Natural killer cell (primary cell): ENCODE data around the gene ABHD14A. TPM values are rescaled to one million over a fixed set of nuclear protein-coding genes. Genes with fewer than 3 reads are reported as not detected.

Source experiments
- ATAC-seq, 3 donors: fragments of 150-1000 bp in 2 of 3; fragments of 200-7000 bp in 1 of 3; cut with Tn5 transposase; 1 replicate in 1 of 3; 2 replicates in 2 of 3; pipeline ENCODE4 v1.10.0; 2021; ENCODE audit warnings: mild to moderate bottlenecking in 2 of 3, moderate library complexity in 2 of 3
- DNase-seq, 2 donors: peaks; one replicate each; pipeline versions ENCODE4 v3.0.0 to v3.0.0-alpha.2; 2013 to 2021; ENCODE audit warnings: mixed read lengths in 1 of 2
- H3K27ac ChIP-seq: one replicate; pipeline ENCODE4 v1.5.1; 2013; ENCODE audit warnings: mild to moderate bottlenecking, low read length
- H3K27me3 ChIP-seq: one replicate; pipeline ENCODE4 v1.6.1; 2013; ENCODE audit warnings: low read length; ENCODE audit not compliant: control insufficient read depth, insufficient read depth
- H3K36me3 ChIP-seq: one replicate; pipeline ENCODE4 v1.6.1; 2013; ENCODE audit warnings: low read length; ENCODE audit not compliant: control insufficient read depth, insufficient read depth
- H3K4me1 ChIP-seq: one replicate; pipeline ENCODE4 v1.6.1; 2013; ENCODE audit warnings: low read length; ENCODE audit not compliant: control insufficient read depth, insufficient read depth
- H3K4me3 ChIP-seq: one replicate; pipeline ENCODE4 v1.5.1; 2013; ENCODE audit warnings: low read length
- H3K9me3 ChIP-seq: one replicate; pipeline ENCODE4 v1.6.1; 2013; ENCODE audit warnings: low read length; ENCODE audit not compliant: control insufficient read depth, insufficient read depth
- H3K27ac Mint-ChIP-seq, 2 donors: one replicate each; pipeline ENCODE4 v1.8.0; 2022; ENCODE audit warnings: mild to moderate bottlenecking in 2 of 2, mixed read lengths in 2 of 2, moderate library complexity in 1 of 2
- H3K27me3 Mint-ChIP-seq, 2 donors: one replicate each; pipeline ENCODE4 v1.8.0; 2022; ENCODE audit warnings: low read depth in 2 of 2, mixed read lengths in 2 of 2
- H3K36me3 Mint-ChIP-seq: one replicate; pipeline ENCODE4 v1.8.0; 2022; ENCODE audit warnings: mixed read lengths
- H3K4me1 Mint-ChIP-seq, 2 donors: one replicate each; pipeline ENCODE4 v1.8.0; 2022; ENCODE audit warnings: mixed read lengths in 2 of 2
- H3K4me3 Mint-ChIP-seq: one replicate; pipeline ENCODE4 v1.8.0; 2022; ENCODE audit warnings: mild to moderate bottlenecking, moderate library complexity, mixed read lengths
- H3K9me3 Mint-ChIP-seq, 2 donors: one replicate each; pipeline ENCODE4 v1.8.0; 2022; ENCODE audit warnings: mixed read lengths in 2 of 2
- WGBS: methylation state at CpG from one replicate; pipeline ENCODE4 v1.1.7; 2013; ENCODE audit warnings: missing lambda C conversion rate; ENCODE audit not compliant: insufficient coverage; 5-methylcytosine and 5-hydroxymethylcytosine counted together
- intact Hi-C: fragments of 100-400 bp; cut with micrococcal nuclease; formaldehyde crosslinking; loops from one replicate; pipeline ENCODE4 v1.14.2; 2022
- total RNA-seq, 4 donors: library from RNA; stranded (reverse); fragments of 120-200 nt in 1 of 4; gene quantifications; one replicate each; pipeline versions ENCODE4 v1.2.3 to v1.2.4, GENCODE V29; 2013 to 2022
- TF ChIP-seq, protein P1 (sequence below): fragments of 200-600 bp; IDR thresholded peaks from one replicate; pipeline ENCODE4 v1.8.0; 2022; ENCODE audit warnings: antibody characterized with exemption

Gene ABHD14A
- total RNA-seq, 3 donors from 2014 or later (not counting 1 experiment from before 2014, with no cell fraction given): 12.0 to 14.7 (median 13.4) TPM

DNA sequence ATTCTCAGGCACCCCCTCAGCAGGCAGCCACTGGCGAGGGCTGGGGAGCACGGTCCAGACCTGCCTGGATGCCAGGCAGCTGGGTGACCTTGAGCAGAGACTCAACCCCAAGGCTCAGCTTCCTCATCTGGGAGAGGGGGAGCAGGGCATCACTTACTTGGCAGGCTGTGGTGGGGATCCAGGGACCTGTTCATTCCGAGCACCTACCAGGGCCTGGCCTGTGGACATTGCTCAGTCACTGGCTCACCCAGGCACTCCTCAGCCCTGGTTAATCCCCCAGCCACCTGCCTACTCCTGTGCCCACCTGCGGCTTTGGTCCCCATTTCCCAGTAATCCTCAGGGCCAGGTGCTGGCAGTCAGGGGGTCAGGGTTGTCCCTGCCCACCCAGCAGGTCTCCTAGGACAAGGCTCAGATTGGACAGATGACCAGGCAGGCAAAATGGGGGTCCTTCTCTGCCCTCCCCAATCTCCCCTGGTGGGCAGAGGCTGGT, 30.1 kb downstream of the ABHD14A start:
- Mint-ChIP-seq H3K27me3 (no peaks in the 10 kb centered on the region), H3K27ac (no peak overlapping the region), H3K4me3 (no peak overlapping the region)

DNA sequence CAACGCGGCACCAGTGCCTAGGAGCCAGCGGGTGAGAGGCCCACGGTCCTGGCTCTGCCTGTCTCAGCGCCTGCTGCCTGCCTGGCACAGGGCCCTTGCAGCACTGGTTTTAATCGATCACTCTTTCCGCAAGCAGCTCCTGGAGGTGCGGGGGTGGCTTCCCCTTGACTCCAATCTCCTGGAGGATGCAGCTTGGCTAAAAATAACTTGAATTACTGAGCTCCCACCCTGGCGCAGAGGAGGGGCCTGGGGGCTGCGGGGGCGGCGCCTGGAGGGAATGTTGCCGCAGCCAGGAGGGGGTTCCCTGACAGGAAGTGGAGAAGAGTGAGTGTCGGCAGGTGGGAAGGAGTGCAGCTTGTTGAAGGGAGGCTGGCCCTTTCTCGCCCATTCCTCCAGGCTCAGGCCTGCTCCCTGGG, 30.7 kb downstream of the ABHD14A start:
- Histone ChIP-seq H3K4me1 (peaks cover 17% of the 10 kb centered on the region), H3K4me3 (no peak overlapping the region), H3K27me3 (no peaks in the 10 kb centered on the region), H3K36me3 (no peaks in the 10 kb centered on the region), H3K9me3 (no peaks in the 10 kb centered on the region), H3K27ac (no peak overlapping the region)
- Mint-ChIP-seq H3K36me3 (no peaks in the 10 kb centered on the region), H3K4me1 (peaks cover 0 to 8% of the 10 kb centered on the region in 2 donors), H3K4me3 (no peak overlapping the region), H3K9me3 (no peaks in the 10 kb centered on the region), H3K27me3 (no peaks in the 10 kb centered on the region), H3K27ac (no peak overlapping the region)
- intact Hi-C loops: no loop called here
- TF ChIP-seq, protein P1, sequence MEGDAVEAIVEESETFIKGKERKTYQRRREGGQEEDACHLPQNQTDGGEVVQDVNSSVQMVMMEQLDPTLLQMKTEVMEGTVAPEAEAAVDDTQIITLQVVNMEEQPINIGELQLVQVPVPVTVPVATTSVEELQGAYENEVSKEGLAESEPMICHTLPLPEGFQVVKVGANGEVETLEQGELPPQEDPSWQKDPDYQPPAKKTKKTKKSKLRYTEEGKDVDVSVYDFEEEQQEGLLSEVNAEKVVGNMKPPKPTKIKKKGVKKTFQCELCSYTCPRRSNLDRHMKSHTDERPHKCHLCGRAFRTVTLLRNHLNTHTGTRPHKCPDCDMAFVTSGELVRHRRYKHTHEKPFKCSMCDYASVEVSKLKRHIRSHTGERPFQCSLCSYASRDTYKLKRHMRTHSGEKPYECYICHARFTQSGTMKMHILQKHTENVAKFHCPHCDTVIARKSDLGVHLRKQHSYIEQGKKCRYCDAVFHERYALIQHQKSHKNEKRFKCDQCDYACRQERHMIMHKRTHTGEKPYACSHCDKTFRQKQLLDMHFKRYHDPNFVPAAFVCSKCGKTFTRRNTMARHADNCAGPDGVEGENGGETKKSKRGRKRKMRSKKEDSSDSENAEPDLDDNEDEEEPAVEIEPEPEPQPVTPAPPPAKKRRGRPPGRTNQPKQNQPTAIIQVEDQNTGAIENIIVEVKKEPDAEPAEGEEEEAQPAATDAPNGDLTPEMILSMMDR: no peak
- peak in 1 of 2 donors; percentile 29 for DNase-seq
- 47% methylated on average over 15 of the region's 15 CpGs for WGBS
- no peak for ATAC-seq

More for the DNA sequence above, 30.1 kb downstream of the ABHD14A start:
- H3K4me1 Mint-ChIP-seq: peaks cover 0 to 8% of the 10 kb centered on the region in 2 donors
- Histone ChIP-seq H3K4me3 (no peak overlapping the region), H3K36me3 (no peaks in the 10 kb centered on the region), H3K9me3 (no peaks in the 10 kb centered on the region), H3K27ac (no peak overlapping the region), H3K27me3 (no peaks in the 10 kb centered on the region), H3K4me1 (peaks cover 17% of the 10 kb centered on the region)
- WGBS: 93% methylated on average over 4 of the region's 4 CpGs
- no peaks in the 10 kb centered on the region for H3K36me3 Mint-ChIP-seq
- TF ChIP-seq, protein P1: no peak
- ATAC-seq (no peak), DNase-seq (no peak)
- H3K9me3 Mint-ChIP-seq: no peaks in the 10 kb centered on the region
- intact Hi-C loops: loop anchor here (5.0 kb wide), 2 partner anchors 47 to 332 kb away; no protein-coding TSS in a partner anchor

DNA sequence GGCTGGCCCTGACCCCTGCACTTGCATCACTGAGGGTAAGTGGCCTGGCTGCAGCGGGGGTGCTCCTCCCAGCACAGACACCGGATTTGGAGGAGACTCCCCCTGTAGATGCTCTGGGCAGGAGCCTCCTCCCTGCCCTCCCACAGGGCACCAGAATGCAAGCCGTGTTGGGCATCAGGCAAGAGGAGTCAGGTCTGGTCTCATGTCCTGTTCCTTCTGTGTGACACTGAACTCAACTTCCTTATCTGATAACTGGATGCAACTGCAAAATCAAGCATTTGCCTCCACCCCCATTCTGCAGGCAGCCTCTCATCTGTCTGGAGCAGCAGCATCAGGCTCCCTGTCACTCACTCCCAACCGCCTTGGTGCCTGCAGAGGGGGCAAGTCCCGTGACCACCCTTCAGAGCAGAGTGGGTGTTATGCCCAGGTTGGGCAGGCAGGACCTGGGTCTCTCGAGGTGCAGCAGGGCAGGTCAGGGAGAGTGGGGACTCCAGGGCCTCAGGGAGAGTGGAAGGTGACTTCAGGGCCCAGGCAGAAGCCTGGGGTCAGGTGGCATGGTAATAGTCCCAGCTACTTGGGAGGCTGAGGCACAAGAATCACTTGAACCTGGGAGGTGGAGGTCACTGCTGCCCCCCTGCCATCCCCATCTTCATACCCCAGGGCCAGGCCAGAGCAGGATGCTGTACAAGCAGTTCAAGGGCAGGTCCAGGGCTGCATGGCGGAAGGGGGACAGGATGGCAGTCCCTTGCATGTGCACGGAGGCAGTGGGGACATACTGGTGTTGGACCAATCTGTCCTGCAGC, 31.4 kb downstream of the ABHD14A start:
- H3K36me3 Mint-ChIP-seq: no peaks in the 10 kb centered on the region
- peaks cover 0 to 8% of the 10 kb centered on the region in 2 donors for H3K4me1 Mint-ChIP-seq

More for the DNA sequence above, 31.4 kb downstream of the ABHD14A start:
- H3K9me3 Mint-ChIP-seq: no peaks in the 10 kb centered on the region
- WGBS: 67% methylated on average over 8 of the region's 8 CpGs
- no peak overlapping the region for H3K27ac Mint-ChIP-seq
- no peaks in the 10 kb centered on the region for H3K27me3 Mint-ChIP-seq
- intact Hi-C loops: no loop called here
- Histone ChIP-seq H3K9me3 (no peaks in the 10 kb centered on the region), H3K4me1 (peaks cover 15% of the 10 kb centered on the region), H3K4me3 (no peak overlapping the region), H3K27me3 (no peaks in the 10 kb centered on the region), H3K36me3 (no peaks in the 10 kb centered on the region), H3K27ac (no peak overlapping the region)
- no peak for DNase-seq
- no peak for ATAC-seq
- TF ChIP-seq, protein P1: no peak
- no peak overlapping the region for H3K4me3 Mint-ChIP-seq
